Uterus (tissue), 4 donors: ENCODE measurements around the gene ZNF487. TPM values are rescaled to one million over a fixed set of nuclear protein-coding genes. Genes with fewer than 3 reads are reported as not detected.
A peak's percentile ranks its signal among the peaks of the same experiment; 100 is the strongest.

Experiments used
- DNase-seq, 2 donors: peaks; one replicate each; pipeline ENCODE4 v3.0.0-alpha.2; 2019 to 2020
- H3K27ac ChIP-seq, 2 donors: fragments of 200-600 bp; sonication (generic); 1 replicate in 1 of 2; 2 replicates in 1 of 2; pipeline ENCODE4 v1.5.1; 2016 to 2018
- H3K27me3 ChIP-seq, 2 donors: fragments of 200-600 bp; sonication (generic); one replicate each; pipeline ENCODE4 v1.5.1; 2018 to 2019; ENCODE audit warnings: control low read depth in 1 of 2
- H3K36me3 ChIP-seq, 2 donors: fragments of 200-600 bp; sonication (generic); one replicate each; pipeline ENCODE4 v1.5.1; 2019; ENCODE audit warnings: control low read depth in 1 of 2
- H3K4me1 ChIP-seq, 2 donors: fragments of 200-600 bp; sonication (generic); one replicate each; pipeline ENCODE4 v1.5.1; 2018 to 2019; ENCODE audit warnings: control low read depth in 1 of 2
- H3K4me3 ChIP-seq, 2 donors: fragments of 200-600 bp; sonication (generic); 1 replicate in 1 of 2; 2 replicates in 1 of 2; pipeline ENCODE4 v1.5.1; 2018 to 2019; ENCODE audit warnings: mild to moderate bottlenecking in 1 of 2
- H3K9me3 ChIP-seq, 2 donors: fragments of 200-600 bp; sonication (generic); one replicate each; pipeline ENCODE4 v1.5.1; 2019; ENCODE audit warnings: control low read depth in 1 of 2
- CTCF ChIP-seq, 4 experiments: fragments of 200-600 bp in 2 of 4; fragments of 450-650 bp in 2 of 4; sonication (generic) in 2 of 4; IDR thresholded peaks; one replicate each; pipeline ENCODE4 v1.5.1; 2016 to 2019; ENCODE audit warnings: antibody characterized with exemption in 4 of 4, mild to moderate bottlenecking in 2 of 4, moderate library complexity in 1 of 4
- POLR2A ChIP-seq, 2 donors: fragments of 450-650 bp; IDR thresholded peaks; one replicate each; pipeline ENCODE4 v1.6.1; 2016; ENCODE audit warnings: antibody characterized with exemption in 2 of 2, mild to moderate bottlenecking in 1 of 2, moderate library complexity in 1 of 2
- intact Hi-C: fragments of 100-400 bp; cut with DNase I; formaldehyde crosslinking; loops from one replicate; pipeline ENCODE4 v1.15.1; 2023; ENCODE audit warnings: low total_unique reads
- total RNA-seq, 4 donors: library from RNA; depleted of rRNA in 3 of 4; stranded (reverse); fragments of >200 nt in 3 of 4; gene quantifications; one replicate each; pipeline versions ENCODE4 v1.1.0 to v1.2.4, GENCODE V29; 2014 to 2023
- donor health status: DM: yes; HTN: yes; CAD: no.

ZNF487 gene
- 10 to 100 TPM; 15.0 to 22.8 (median 17.8) TPM for total RNA-seq

GRCh38 chr10:43436291-43437140, at the start of gene ZNF487:
TSS of gene ZNF487 (plus strand) at chr10:43437111. CDS start at chr10:43475814, 38,703 bp downstream.
- Histone ChIP-seq H3K36me3 (no peaks in the 10 kb centered on the region), H3K27me3 (no peaks in the 10 kb centered on the region), H3K9me3 (no peaks in the 10 kb centered on the region), H3K4me1 (no peaks in the 10 kb centered on the region), H3K4me3 (peak within 1 kb of the TSS; percentile 75 to 85), H3K27ac (peak within 1 kb of the TSS; percentile 91 to 98)
- peak; percentile 86 to 93 for DNase-seq
- intact Hi-C loops: no loop called here
- peak; percentile 82 to 88 for TF ChIP-seq POLR2A (IDR thresholded peaks at IDR 0.05)
- TF ChIP-seq CTCF (IDR thresholded peaks at IDR 0.05): peak; percentile 10 to 42 (median 20)

- H3K9me3 ChIP-seq: no peaks in the 10 kb centered on the region
- no peak for TF ChIP-seq POLR2A (IDR thresholded peaks at IDR 0.05)
- no peak for TF ChIP-seq CTCF (IDR thresholded peaks at IDR 0.05)
- H3K4me3 ChIP-seq: no peak overlapping the region
- H3K27ac ChIP-seq: no peak overlapping the region
- no peaks in the 10 kb centered on the region for H3K27me3 ChIP-seq
- intact Hi-C loops: no loop called here
- H3K4me1 ChIP-seq: no peaks in the 10 kb centered on the region
- H3K36me3 ChIP-seq: no peaks in the 10 kb centered on the region
- DNase-seq: no peak
Observed at GRCh38 chr10:43387678-43388032, 49.3 kb upstream of the ZNF487 start.

- TF ChIP-seq CTCF (IDR thresholded peaks at IDR 0.05) (no peak), POLR2A (IDR thresholded peaks at IDR 0.05) (no peak)
- no peak overlapping the region for H3K27ac ChIP-seq
Observed at GRCh38 chr10:43389867-43390266, 47.0 kb upstream of the ZNF487 start.

GRCh38 chr10:43390333-43390732, 46.6 kb upstream of the ZNF487 start:
- intact Hi-C loops: no loop called here
- Histone ChIP-seq H3K27ac (no peak overlapping the region), H3K9me3 (no peaks in the 10 kb centered on the region), H3K27me3 (no peaks in the 10 kb centered on the region), H3K4me1 (peaks cover under 1 to 2% of the 10 kb centered on the region in 2 donors), H3K36me3 (no peaks in the 10 kb centered on the region), H3K4me3 (no peak overlapping the region)
- DNase-seq: no peak
- TF ChIP-seq CTCF (IDR thresholded peaks at IDR 0.05) (no peak), POLR2A (IDR thresholded peaks at IDR 0.05) (no peak)

More at GRCh38 chr10:43389867-43390266, 47.0 kb upstream of the ZNF487 start:
- no peak overlapping the region for H3K4me3 ChIP-seq
- H3K36me3 ChIP-seq: no peaks in the 10 kb centered on the region
- H3K27me3 ChIP-seq: no peaks in the 10 kb centered on the region
- DNase-seq: no peak
- no peaks in the 10 kb centered on the region for H3K4me1 ChIP-seq
- intact Hi-C loops: no loop called here
- no peaks in the 10 kb centered on the region for H3K9me3 ChIP-seq

- H3K36me3 ChIP-seq: no peaks in the 10 kb centered on the region
- TF ChIP-seq CTCF (IDR thresholded peaks at IDR 0.05) (peak in 2 of 4 experiments; percentile 33 to 34), POLR2A (IDR thresholded peaks at IDR 0.05) (no peak)
- DNase-seq: no peak
- no peaks in the 10 kb centered on the region for H3K27me3 ChIP-seq
- peaks cover 4 to 6% of the 10 kb centered on the region in 2 donors for H3K4me1 ChIP-seq
- H3K9me3 ChIP-seq: no peaks in the 10 kb centered on the region
- H3K4me3 ChIP-seq: no peak overlapping the region
- H3K27ac ChIP-seq: no peak overlapping the region
- intact Hi-C loops: no loop called here
Observed at GRCh38 chr10:43390759-43391158, 46.2 kb upstream of the ZNF487 start.
